Measurements from ENCODE around the gene FTSJ3.
A peak's percentile ranks its signal among the peaks of the same experiment; 100 is the strongest.

FTSJ3 gene

DNA sequence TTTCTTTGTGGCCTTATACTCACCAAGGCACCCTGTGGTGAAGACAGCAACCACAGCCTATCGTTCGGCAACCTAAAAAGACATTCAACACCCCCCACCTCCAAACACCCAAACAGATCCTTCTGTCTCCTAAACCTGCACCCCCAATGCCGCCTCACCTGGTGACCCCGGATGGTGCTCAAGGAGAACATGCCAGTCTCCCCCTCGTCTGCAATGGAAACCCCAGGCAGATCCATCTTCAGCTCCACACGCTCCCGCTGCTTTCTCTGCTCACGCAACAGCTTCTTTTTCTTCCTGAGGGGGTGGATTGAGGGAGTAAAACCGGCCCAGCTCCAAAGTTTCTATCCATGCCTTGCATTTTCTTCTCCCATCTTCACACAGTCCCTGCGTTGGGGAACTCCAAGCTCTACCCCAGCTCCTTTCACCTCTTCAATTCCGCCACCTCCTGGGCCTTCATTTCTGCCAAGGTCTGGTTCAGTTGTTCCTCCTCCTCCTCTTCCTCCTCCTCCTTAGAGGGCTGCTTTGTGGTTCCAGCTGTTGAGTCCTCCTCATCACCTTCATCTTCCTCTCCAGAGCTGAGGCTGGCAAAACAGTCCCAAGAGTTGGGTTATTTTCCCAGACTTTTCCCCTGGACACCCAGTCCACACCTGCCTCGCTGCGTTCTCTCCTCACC lies 3.7 kb downstream of the FTSJ3 start:
- peak overlapping the region; percentile 10 for H3K27ac ChIP-seq
- ChIA-PET POLR2A (ENCODE audit: low non-redundant PET) (no interaction called here), CTCF (interaction anchor here (0.6 kb wide), 1 partner anchor 25 kb away, joined by 3 read pairs; no protein-coding TSS in a partner anchor)
- TF ChIP-seq, protein P1, sequence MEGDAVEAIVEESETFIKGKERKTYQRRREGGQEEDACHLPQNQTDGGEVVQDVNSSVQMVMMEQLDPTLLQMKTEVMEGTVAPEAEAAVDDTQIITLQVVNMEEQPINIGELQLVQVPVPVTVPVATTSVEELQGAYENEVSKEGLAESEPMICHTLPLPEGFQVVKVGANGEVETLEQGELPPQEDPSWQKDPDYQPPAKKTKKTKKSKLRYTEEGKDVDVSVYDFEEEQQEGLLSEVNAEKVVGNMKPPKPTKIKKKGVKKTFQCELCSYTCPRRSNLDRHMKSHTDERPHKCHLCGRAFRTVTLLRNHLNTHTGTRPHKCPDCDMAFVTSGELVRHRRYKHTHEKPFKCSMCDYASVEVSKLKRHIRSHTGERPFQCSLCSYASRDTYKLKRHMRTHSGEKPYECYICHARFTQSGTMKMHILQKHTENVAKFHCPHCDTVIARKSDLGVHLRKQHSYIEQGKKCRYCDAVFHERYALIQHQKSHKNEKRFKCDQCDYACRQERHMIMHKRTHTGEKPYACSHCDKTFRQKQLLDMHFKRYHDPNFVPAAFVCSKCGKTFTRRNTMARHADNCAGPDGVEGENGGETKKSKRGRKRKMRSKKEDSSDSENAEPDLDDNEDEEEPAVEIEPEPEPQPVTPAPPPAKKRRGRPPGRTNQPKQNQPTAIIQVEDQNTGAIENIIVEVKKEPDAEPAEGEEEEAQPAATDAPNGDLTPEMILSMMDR (conservative IDR thresholded peaks at IDR 0.05; ENCODE audit: low read depth), result no peak
- no peak for DNase-seq (ENCODE audit: low spot score)

GRCh38 chr17:63822537-63822936 lies 4.9 kb downstream of the FTSJ3 start:
- CTCF ChIA-PET, result no interaction called here

DNA sequence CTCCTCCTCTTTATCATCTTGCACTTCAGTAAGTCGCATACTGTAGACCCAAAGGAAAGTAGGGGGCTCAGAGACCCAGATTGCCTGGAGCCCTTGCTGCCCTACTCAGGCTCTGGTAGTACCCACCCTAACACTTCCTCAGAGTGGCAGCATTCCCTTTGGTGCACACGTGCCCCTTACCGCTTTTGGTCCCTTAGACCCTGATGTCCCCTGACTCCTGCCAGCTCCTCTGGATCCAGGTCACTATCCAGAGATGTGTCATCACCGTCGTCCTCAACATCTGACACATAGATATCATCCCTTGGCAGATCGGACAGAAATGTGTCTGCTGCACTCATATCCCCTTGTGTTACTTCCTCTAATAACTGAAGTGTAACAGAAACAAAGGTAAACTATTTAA lies 5.7 kb downstream of the FTSJ3 start:
- ChIA-PET POLR2A (ENCODE audit: low non-redundant PET) (no interaction called here), CTCF (interaction anchor here (0.6 kb wide), 1 partner anchor 27 kb away, joined by 3 read pairs; no protein-coding TSS in a partner anchor)
- DNase-seq (ENCODE audit: low spot score), result no peak
- TF ChIP-seq, protein P1 (conservative IDR thresholded peaks at IDR 0.05; ENCODE audit: low read depth), result no peak
- peak overlapping the region; percentile 17 for H3K27ac ChIP-seq

More at GRCh38 chr17:63822537-63822936, 4.9 kb downstream of the FTSJ3 start:
- TF ChIP-seq, protein P1 (conservative IDR thresholded peaks at IDR 0.05; ENCODE audit: low read depth), result no peak
- POLR2A ChIA-PET (ENCODE audit: low non-redundant PET), result no interaction called here
- H3K27ac ChIP-seq, result no peak overlapping the region
- no peak for DNase-seq (ENCODE audit: low spot score)

GRCh38 chr17:63820963-63821561 lies 6.4 kb downstream of the FTSJ3 start:
- H3K27ac ChIP-seq, result peak overlapping the region; percentile 17
- TF ChIP-seq, protein P1 (conservative IDR thresholded peaks at IDR 0.05; ENCODE audit: low read depth), result no peak
- no peak for DNase-seq (ENCODE audit: low spot score)
- ChIA-PET POLR2A (ENCODE audit: low non-redundant PET) (interaction anchor here (0.7 kb wide), 1 partner anchor 390 kb away, joined by 3 read pairs; no protein-coding TSS in a partner anchor), CTCF (interaction anchor here (0.6 to 1.1 kb wide), 2 partner anchors 11 to 27 kb away, joined by 3 read pairs; no protein-coding TSS in a partner anchor)

DNA sequence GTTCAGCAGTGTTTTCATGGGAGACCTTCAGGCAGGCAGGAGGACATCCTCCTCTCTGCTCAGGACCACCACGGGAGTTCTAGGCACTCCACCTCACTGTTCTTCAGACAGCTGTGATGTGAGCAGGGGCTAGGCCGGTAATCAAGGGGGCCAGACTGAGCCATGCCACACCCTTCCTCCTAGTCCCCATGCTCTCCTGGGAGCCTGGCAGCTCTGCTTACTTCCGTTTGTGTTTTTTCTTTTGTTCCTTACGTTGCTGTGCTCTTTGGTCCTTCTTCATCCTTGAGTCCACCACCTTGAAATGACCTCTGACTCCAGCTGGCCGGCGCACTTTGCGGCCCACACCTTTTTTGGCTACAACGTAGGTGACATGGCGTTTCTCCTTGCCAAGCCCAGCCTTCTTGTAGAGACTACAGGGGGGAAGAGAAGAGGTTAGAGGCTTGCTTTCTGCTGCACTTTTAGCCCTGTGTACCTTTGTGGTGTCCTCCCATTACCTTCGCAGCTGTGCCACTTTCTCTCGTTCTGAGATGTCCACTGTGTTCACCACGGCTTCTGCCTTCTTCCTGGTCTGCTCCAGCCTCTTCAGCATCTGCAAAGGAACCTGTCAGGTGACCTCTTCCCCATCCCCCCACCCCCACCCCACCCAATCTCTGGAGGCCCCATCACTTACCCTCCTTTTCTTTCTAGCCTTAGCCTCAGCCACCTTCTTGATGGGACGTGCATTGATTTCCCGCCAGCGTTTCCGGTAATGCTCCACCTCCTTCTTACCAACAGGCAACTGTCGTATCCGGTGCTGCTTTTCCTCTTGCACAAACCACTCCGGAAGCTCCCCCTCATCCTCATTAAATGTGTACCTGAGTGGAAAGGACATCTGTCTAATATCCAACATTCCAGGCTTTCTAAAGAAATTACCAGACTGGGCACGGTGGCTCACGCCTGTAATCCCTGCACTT lies 7.6 kb downstream of the FTSJ3 start:
- no peak for DNase-seq (ENCODE audit: low spot score)
- POLR2A ChIA-PET (ENCODE audit: low non-redundant PET), result no interaction called here
- TF ChIP-seq, protein P1 (conservative IDR thresholded peaks at IDR 0.05; ENCODE audit: low read depth), result no peak
- peak overlapping the region; percentile 35 for H3K27ac ChIP-seq
- CTCF ChIA-PET, result interaction anchor here (1.1 kb wide), 1 partner anchor 12 kb away, joined by 3 read pairs; no protein-coding TSS in a partner anchor

DNA sequence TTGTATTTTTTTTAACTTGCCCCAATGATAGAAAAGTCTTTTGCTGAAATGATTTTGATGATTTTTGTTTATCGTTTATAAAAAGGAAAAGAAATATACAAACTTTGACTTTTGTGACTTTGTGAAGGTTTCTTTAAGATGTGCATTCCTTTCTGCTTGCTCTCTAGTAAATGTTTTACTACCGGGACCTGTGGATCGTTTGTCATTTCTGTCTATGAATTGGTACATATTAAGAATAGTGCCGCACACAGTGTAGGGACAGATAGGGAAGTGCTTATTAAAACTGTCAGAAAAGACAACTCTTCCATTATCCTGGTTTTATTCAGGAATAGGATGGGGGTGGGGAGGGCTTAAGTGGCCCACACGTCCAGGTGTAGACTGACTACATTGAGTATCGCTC lies 8.3 kb downstream of the FTSJ3 start:
- CTCF ChIA-PET, result interaction anchor here (0.8 kb wide), 1 partner anchor 44 kb away, joined by 3 read pairs; no protein-coding TSS in a partner anchor
- POLR2A ChIA-PET (ENCODE audit: low non-redundant PET), result no interaction called here
- peak overlapping the region; percentile 35 for H3K27ac ChIP-seq
- no peak for DNase-seq (ENCODE audit: low spot score)
- TF ChIP-seq, protein P1 (conservative IDR thresholded peaks at IDR 0.05; ENCODE audit: low read depth), result no peak
